GM18498 (cell line): ENCODE results near the gene TAP1.
"Not testable (repeated sequence)": the region's sequence is repeated elsewhere in the genome, so short reads cannot be mapped to it uniquely, and the experiment has no call there.

Source experiments
- ATAC-seq: cut with Tn5 transposase; IDR thresholded peaks from one replicate; pipeline ENCODE4 v1.9.1; 2021; ENCODE audit warnings: mild to moderate bottlenecking, moderate library complexity; ENCODE audit not compliant: unreplicated experiment

Gene TAP1

GRCh38 chr6:32805404-32805803 is 48.1 kb downstream of the TAP1 start:
- not testable (repeated sequence) for ATAC-seq

DNA sequence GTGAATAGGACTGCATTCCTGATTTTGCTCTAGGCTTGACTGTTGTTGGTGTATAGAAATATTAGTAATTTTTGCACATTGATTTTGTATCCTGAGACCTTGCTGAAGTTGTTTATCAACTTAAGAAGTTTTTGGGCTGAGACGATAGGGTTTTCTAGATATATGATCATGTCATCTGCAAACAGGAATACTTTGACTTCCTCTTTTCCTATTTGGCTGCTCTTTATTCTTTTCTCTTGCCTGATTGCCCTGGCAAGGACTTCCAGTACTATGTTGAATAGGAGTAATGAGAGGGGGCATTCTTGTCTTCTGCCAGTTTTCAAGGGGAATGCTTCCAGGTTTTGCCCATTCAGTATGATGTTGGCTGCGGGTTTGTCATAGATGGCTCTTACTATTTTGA is 50.1 kb downstream of the TAP1 start:
- no peak for ATAC-seq

DNA sequence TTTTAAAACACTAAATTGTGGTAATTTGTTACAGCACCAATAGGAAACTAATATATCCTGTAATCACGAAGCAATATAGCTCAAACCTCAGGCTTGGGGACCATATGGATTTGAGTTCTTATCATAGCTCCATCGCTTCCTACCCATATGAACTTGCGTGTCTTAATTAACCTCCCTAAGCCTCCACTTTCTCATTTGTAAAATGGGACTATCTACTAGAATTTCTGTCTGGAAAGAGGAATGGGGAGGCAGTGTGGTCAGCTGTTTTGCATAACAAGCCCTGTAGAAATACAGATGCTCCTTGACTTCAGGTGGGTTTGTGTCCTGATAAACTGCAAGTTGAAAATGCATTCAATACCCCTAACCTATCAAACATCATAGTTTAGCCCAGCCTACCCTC is 53.8 kb downstream of the TAP1 start:
- ATAC-seq: no peak

- ATAC-seq: no peak
Measured at GRCh38 chr6:32799168-32799567, 54.3 kb downstream of the TAP1 start.

DNA sequence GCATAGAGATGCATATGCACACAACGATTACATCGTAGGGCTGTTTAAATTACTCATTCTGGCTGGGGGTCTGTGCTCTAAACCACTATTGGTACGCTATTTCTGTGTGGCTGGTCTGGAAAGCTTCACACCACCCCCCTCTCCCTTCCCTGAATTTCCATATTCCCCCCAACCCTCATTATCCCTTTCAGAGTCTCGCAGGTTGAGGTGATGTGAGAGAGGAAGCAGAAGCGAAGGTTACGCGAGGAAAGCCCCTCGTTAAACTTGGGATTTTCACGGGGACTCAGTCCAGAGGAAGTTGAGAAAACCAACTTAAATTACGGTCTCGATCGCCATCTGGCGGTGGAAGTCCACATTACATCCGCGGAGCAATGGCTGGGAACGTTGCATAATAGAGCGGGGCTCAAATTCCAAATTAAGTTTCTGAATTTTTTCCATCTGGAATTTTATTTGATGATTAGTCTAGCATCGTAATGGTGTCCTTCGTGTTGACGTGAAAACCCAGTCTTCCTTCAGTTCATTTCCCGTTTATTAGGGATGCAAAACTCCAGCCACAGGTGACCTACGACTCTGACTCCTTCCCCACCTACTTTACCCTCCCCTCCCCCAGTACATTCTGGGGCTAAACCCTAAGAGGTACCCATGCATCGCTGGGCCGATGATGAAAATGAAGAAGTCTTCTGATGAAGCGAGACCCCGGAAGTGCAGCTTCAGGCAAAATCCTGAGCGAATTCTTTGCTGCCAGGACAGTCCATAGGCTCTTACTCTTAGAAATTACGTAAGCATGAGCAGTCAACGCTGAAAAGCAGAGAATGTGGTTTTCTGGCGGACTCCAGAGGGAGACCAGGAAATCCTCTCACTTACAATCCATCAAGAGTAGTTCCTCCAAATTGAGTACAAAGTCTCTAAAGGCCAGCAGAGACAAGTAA is 56.4 kb downstream of the TAP1 start:
- no peak for ATAC-seq
